ENCODE data around the gene NAV1. TPM values are rescaled to one million over a fixed set of nuclear protein-coding genes. Genes with fewer than 3 reads are reported as not detected.
A peak's percentile ranks its signal among the peaks of the same experiment; 100 is the strongest.

NAV1 gene
- total and polyA plus RNA-seq, 9 of the 15 experiments (the other 6 are each of a cell fraction or from before 2014, with no cell fraction given) = 0.91 to 16.8 (median 3.2) TPM

GRCh38 chr1:201506092-201506491 is 32.8 kb upstream of the NAV1 start:
- H3K79me2 ChIP-seq (ENCODE audit: control insufficient read depth, insufficient read depth, low read length) = no peaks in the 10 kb centered on the region
- WGBS (ENCODE audit: insufficient coverage, low coverage, missing lambda C conversion rate) = 49% methylated on average over 3 of the region's 3 CpGs
- TF ChIP-seq ZFP1 (CRISPR knock-in tag; IDR thresholded peaks at IDR 0.05) (no peak), PRDM10 (IDR thresholded peaks at IDR 0.05; ENCODE audit: partially characterized antibody) (no peak), KDM5B (IDR thresholded peaks at IDR 0.05; ENCODE audit: insufficient replicate concordance, low read depth, low read length) (peak; percentile 5)
- ChIA-PET CTCF (ENCODE audit: low intra/inter-chr PET ratio) (interaction anchor here (2.1 kb wide), 1 partner anchor 24 kb away, joined by 5 read pairs; no protein-coding TSS in a partner anchor), POLR2A (interaction anchor here (0.9 to 1.4 kb wide), 3 partner anchors 10 to 20 kb away, joined by 5 to 6 read pairs (median 5); no protein-coding TSS in a partner anchor)
- DNase-seq (ENCODE audit: extremely low read depth in 1 of 4, low spot score in 3 of 4) (no peak), ATAC-seq (no peak), FAIRE-seq (peak; percentile 23)
- no peaks in the 10 kb centered on the region for H3K36me3 ChIP-seq (ENCODE audit: control insufficient read depth, insufficient read depth, low read length)
- no peak overlapping the region; the same call in 1 of the 2 replicates for H3K4me3 ChIP-seq
- H3K9me1 ChIP-seq (ENCODE audit: control insufficient read depth, insufficient read depth, low read length) = no peaks in the 10 kb centered on the region
- peak overlapping the region in 1 of 2 experiments; percentile 66; a peak in 1 of 4 replicates for H3K9ac ChIP-seq (ENCODE audit: insufficient read depth in 1 of 2, low read depth in 2 of 2, low read length in 2 of 2)
- intact Hi-C loops (cut with micrococcal nuclease) = no loop called here
- peak overlapping the region; percentile 76 for H3K4me2 ChIP-seq (ENCODE audit: insufficient read depth, low read length)
- H3K27ac ChIP-seq (ENCODE audit: extremely low read depth, low read depth, low read length) = no peak overlapping the region
- peaks cover 11 to 13% of the 10 kb centered on the region in 2 experiments for H3K4me1 ChIP-seq (replicated peaks in 1 of 2; ENCODE audit: control insufficient read depth in 2 of 2, insufficient read depth in 2 of 2, low read length in 2 of 2)
- in situ Hi-C loops (cut with MboI) = no loop called here
- no peaks in the 10 kb centered on the region for H3K9me3 ChIP-seq (replicated peaks; ENCODE audit: control insufficient read depth, insufficient read depth, low read depth, low read length)
- BruUV-seq (replicated peaks) = no TSS peak
- H4K20me1 ChIP-seq (replicated peaks; ENCODE audit: control insufficient read depth, insufficient read depth, low read length) = no peaks in the 10 kb centered on the region
- peaks cover 0 to 5% of the 10 kb centered on the region in 2 experiments; a peak in 1 of 5 replicates for H3K27me3 ChIP-seq (ENCODE audit: control insufficient read depth in 2 of 2, insufficient read depth in 2 of 2, low read length in 2 of 2)
- peak overlapping the region; percentile 91; the same call in 1 of the 2 replicates for H2AFZ ChIP-seq (ENCODE audit: low read depth, low read length)

Measured in K562 (cell line).